ENCODE results near the gene SH3PXD2B.

Gene SH3PXD2B

GRCh38 chr5:172388246-172388733, 66.0 kb downstream of the SH3PXD2B start:
- no peak overlapping the region for H3K27ac ChIP-seq (replicated peaks)
- H3K4me3 ChIP-seq (replicated peaks; ENCODE audit: insufficient read depth, low read length), result no peak overlapping the region
- no peak for DNase-seq (ENCODE audit: low read depth in 1 of 2, low spot score in 1 of 2)
- TF ChIP-seq, protein P1, sequence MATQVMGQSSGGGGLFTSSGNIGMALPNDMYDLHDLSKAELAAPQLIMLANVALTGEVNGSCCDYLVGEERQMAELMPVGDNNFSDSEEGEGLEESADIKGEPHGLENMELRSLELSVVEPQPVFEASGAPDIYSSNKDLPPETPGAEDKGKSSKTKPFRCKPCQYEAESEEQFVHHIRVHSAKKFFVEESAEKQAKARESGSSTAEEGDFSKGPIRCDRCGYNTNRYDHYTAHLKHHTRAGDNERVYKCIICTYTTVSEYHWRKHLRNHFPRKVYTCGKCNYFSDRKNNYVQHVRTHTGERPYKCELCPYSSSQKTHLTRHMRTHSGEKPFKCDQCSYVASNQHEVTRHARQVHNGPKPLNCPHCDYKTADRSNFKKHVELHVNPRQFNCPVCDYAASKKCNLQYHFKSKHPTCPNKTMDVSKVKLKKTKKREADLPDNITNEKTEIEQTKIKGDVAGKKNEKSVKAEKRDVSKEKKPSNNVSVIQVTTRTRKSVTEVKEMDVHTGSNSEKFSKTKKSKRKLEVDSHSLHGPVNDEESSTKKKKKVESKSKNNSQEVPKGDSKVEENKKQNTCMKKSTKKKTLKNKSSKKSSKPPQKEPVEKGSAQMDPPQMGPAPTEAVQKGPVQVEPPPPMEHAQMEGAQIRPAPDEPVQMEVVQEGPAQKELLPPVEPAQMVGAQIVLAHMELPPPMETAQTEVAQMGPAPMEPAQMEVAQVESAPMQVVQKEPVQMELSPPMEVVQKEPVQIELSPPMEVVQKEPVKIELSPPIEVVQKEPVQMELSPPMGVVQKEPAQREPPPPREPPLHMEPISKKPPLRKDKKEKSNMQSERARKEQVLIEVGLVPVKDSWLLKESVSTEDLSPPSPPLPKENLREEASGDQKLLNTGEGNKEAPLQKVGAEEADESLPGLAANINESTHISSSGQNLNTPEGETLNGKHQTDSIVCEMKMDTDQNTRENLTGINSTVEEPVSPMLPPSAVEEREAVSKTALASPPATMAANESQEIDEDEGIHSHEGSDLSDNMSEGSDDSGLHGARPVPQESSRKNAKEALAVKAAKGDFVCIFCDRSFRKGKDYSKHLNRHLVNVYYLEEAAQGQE (IDR thresholded peaks at IDR 0.05; ENCODE audit: insufficient replicate concordance, low read depth), result no peak
- no peak for TF ChIP-seq GABPA (IDR thresholded peaks at IDR 0.05; ENCODE audit: low read depth)
- TF ChIP-seq SPI1 (IDR thresholded peaks at IDR 0.05; ENCODE audit: borderline replicate concordance, low read depth), result no peak
- no peak for TF ChIP-seq POLR2AphosphoS5 (IDR thresholded peaks at IDR 0.05; ENCODE audit: low read depth)
- no peak for TF ChIP-seq CTCF (IDR thresholded peaks at IDR 0.05; ENCODE audit: insufficient read depth, low read length)
- H3K27me3 ChIP-seq (ENCODE audit: insufficient read depth, poor library complexity, severe bottlenecking), result no peaks in the 10 kb centered on the region

GRCh38 chr5:172385707-172386106, 68.6 kb downstream of the SH3PXD2B start:
- no peak overlapping the region for H3K27ac ChIP-seq (replicated peaks)
- DNase-seq (ENCODE audit: low read depth in 1 of 2, low spot score in 1 of 2), result no peak

DNA sequence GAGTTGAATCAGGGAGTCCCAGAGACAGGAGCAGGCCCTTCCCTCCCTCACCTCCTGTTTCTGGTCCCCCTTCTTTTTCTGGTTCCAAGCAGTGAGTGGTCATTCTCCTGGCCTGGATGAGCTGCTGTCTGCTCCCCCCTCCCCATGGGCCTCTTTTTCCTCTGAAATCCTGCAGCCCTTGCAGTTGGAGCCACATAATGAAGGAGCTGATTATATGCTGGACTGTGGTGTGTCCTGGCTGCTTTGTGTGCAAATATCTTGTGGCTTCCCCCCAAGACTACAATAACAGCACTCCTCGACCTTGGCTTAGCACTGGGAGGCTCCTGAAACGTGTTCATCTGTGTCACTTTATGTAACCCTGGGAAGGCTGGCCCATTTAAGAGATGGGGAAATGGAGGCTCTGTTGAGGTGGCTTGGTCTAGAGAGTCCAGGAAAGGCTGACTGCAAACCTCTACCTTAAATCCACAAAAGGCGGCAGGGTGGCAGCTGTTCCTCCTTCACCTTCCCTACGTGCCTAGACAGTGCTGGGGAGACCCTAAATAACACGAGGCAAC, 69.2 kb downstream of the SH3PXD2B start:
- H3K4me3 ChIP-seq (replicated peaks; ENCODE audit: insufficient read depth, low read length), result no peak overlapping the region
- TF ChIP-seq CTCF (IDR thresholded peaks at IDR 0.05; ENCODE audit: insufficient read depth, low read length) (no peak), GABPA (IDR thresholded peaks at IDR 0.05; ENCODE audit: low read depth) (no peak), POLR2AphosphoS5 (IDR thresholded peaks at IDR 0.05; ENCODE audit: low read depth) (no peak), SPI1 (IDR thresholded peaks at IDR 0.05; ENCODE audit: borderline replicate concordance, low read depth) (no peak)
- TF ChIP-seq, protein P1 (IDR thresholded peaks at IDR 0.05; ENCODE audit: insufficient replicate concordance, low read depth), result no peak
- no peaks in the 10 kb centered on the region for H3K27me3 ChIP-seq (ENCODE audit: insufficient read depth, poor library complexity, severe bottlenecking)
- no peak overlapping the region for H3K27ac ChIP-seq (replicated peaks)
- DNase-seq (ENCODE audit: low read depth in 1 of 2, low spot score in 1 of 2), result no peak

More at GRCh38 chr5:172385707-172386106, 68.6 kb downstream of the SH3PXD2B start:
- H3K27me3 ChIP-seq (ENCODE audit: insufficient read depth, poor library complexity, severe bottlenecking), result no peaks in the 10 kb centered on the region
- H3K4me3 ChIP-seq (replicated peaks; ENCODE audit: insufficient read depth, low read length), result no peak overlapping the region
- TF ChIP-seq SPI1 (IDR thresholded peaks at IDR 0.05; ENCODE audit: borderline replicate concordance, low read depth), result no peak
- no peak for TF ChIP-seq POLR2AphosphoS5 (IDR thresholded peaks at IDR 0.05; ENCODE audit: low read depth)
- TF ChIP-seq GABPA (IDR thresholded peaks at IDR 0.05; ENCODE audit: low read depth), result no peak
- TF ChIP-seq, protein P1 (IDR thresholded peaks at IDR 0.05; ENCODE audit: insufficient replicate concordance, low read depth), result no peak
- no peak for TF ChIP-seq CTCF (IDR thresholded peaks at IDR 0.05; ENCODE audit: insufficient read depth, low read length)
